Testis (tissue), 2 donors: ENCODE measurements around the gene SPATA6L.

ENCODE experiments used
- POLR2A ChIP-seq: fragments of 450-650 bp; IDR thresholded peaks from one replicate; pipeline ENCODE4 v1.6.1; 2017; ENCODE audit warnings: antibody characterized with exemption, mild to moderate bottlenecking, moderate library complexity
- TF ChIP-seq, protein P1 (sequence below), 3 experiments: fragments of 450-650 bp in 2 of 3; fragments of 200-600 bp in 1 of 3; sonication (generic) in 1 of 3; IDR thresholded peaks; one replicate each; pipeline ENCODE4 v1.5.1; 2016 to 2019; ENCODE audit warnings: antibody characterized with exemption in 3 of 3, mild to moderate bottlenecking in 2 of 3, moderate library complexity in 1 of 3

- TF ChIP-seq, protein P1, sequence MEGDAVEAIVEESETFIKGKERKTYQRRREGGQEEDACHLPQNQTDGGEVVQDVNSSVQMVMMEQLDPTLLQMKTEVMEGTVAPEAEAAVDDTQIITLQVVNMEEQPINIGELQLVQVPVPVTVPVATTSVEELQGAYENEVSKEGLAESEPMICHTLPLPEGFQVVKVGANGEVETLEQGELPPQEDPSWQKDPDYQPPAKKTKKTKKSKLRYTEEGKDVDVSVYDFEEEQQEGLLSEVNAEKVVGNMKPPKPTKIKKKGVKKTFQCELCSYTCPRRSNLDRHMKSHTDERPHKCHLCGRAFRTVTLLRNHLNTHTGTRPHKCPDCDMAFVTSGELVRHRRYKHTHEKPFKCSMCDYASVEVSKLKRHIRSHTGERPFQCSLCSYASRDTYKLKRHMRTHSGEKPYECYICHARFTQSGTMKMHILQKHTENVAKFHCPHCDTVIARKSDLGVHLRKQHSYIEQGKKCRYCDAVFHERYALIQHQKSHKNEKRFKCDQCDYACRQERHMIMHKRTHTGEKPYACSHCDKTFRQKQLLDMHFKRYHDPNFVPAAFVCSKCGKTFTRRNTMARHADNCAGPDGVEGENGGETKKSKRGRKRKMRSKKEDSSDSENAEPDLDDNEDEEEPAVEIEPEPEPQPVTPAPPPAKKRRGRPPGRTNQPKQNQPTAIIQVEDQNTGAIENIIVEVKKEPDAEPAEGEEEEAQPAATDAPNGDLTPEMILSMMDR (IDR thresholded peaks at IDR 0.05), result no peak
- no peak for TF ChIP-seq POLR2A
Measured at GRCh38 chr9:4573634-4574389, 92.5 kb downstream of the SPATA6L start.
